SU-DHL-6 (cell line): Measurements from ENCODE around the gene BBLN.
"Not testable (repeated sequence)": the region's sequence is repeated elsewhere in the genome, so short reads cannot be mapped to it uniquely, and the experiment has no call there.

Experiments
- H2AFZ ChIP-seq: fragments of 200-600 bp; sonication (generic); 2 replicates; pipeline ENCODE4 v1.6.1; 2014; ENCODE audit warnings: low read depth, mild to moderate bottlenecking, moderate library complexity, mixed read lengths, antibody characterized with exemption, low read length; ENCODE audit not compliant: severe bottlenecking
- H3F3A ChIP-seq: fragments of 200-600 bp; shearing (Covaris generic); 2 replicates; pipeline ENCODE4 v1.6.0; 2016; ENCODE audit warnings: antibody characterized with exemption, mild to moderate bottlenecking; ENCODE audit not compliant: insufficient read depth
- H3K27ac ChIP-seq: fragments of 200-600 bp; sonication (generic); 2 replicates; pipeline ENCODE4 v1.5.1; 2016; ENCODE audit warnings: low read depth, mild to moderate bottlenecking, low read length, moderate library complexity, mixed read lengths
- H3K27me3 ChIP-seq: fragments of 200-600 bp; sonication (generic), shearing (Covaris generic); 2 replicates; pipeline ENCODE4 v1.6.0; 2014; ENCODE audit warnings: mild to moderate bottlenecking, low read length
- H3K36me3 ChIP-seq: fragments of 200-600 bp; sonication (generic); 2 replicates; pipeline ENCODE4 v1.6.1; 2014; ENCODE audit warnings: mild to moderate bottlenecking, low read length, mixed read lengths
- H3K4me2 ChIP-seq: fragments of 300-600, 200-600 bp; shearing (Covaris generic), sonication (generic); 2 replicates; pipeline ENCODE4 v1.6.0; 2014; ENCODE audit warnings: low read length, low read depth, mild to moderate bottlenecking; ENCODE audit not compliant: poor library complexity, severe bottlenecking
- H3K4me3 ChIP-seq: fragments of 200-600 bp; sonication (generic); 2 replicates; pipeline ENCODE4 v1.5.1; 2014; ENCODE audit warnings: antibody characterized with exemption, low read length, mild to moderate bottlenecking, mixed read lengths; ENCODE audit not compliant: insufficient read depth, poor library complexity, severe bottlenecking
- H3K79me2 ChIP-seq: fragments of 200-600 bp; sonication (generic); 2 replicates; pipeline ENCODE4 v1.6.1; 2014; ENCODE audit warnings: mild to moderate bottlenecking, low read length, moderate library complexity; ENCODE audit not compliant: insufficient read depth
- H3K9ac ChIP-seq: fragments of 200-600 bp; sonication (generic); 2 replicates; pipeline ENCODE4 v1.7.0; 2014; ENCODE audit warnings: mild to moderate bottlenecking, low read length
- H3K9me2 ChIP-seq: fragments of 200-600 bp; sonication (generic); replicated peaks from 2 replicates; pipeline ENCODE4 v1.6.1; 2014; ENCODE audit warnings: low read length; ENCODE audit not compliant: insufficient read depth
- H3K9me3 ChIP-seq: fragments of 200-600 bp; sonication (generic); 2 replicates; pipeline ENCODE4 v1.6.1; 2014; ENCODE audit warnings: low read length, mixed read lengths; ENCODE audit not compliant: insufficient read depth
- H4K20me1 ChIP-seq: fragments of 200-600 bp; sonication (generic); 2 replicates; pipeline ENCODE4 v1.6.1; 2014; ENCODE audit warnings: low read depth, mild to moderate bottlenecking, antibody characterized with exemption, low read length, moderate library complexity, mixed read lengths
- CTCF ChIP-seq: fragments of 200-600 bp; sonication (generic); IDR thresholded peaks from one replicate; pipeline ENCODE4 v1.5.1; 2017; ENCODE audit warnings: antibody characterized with exemption, mild to moderate bottlenecking, low read length, moderate library complexity; ENCODE audit not compliant: insufficient read depth, poor library complexity, severe bottlenecking
- EZH2phosphoT487 ChIP-seq: fragments of 200-600 bp; sonication (generic), shearing (Covaris generic); conservative IDR thresholded peaks from 2 replicates; pipeline ENCODE4 v1.6.1; 2018; ENCODE audit warnings: mild to moderate bottlenecking, antibody characterized with exemption, low read length, moderate library complexity, mixed read lengths

The BBLN gene

GRCh38 chr9:128159784-128160602 is at the start of gene BBLN:
Gene BBLN (plus strand): TSS chr9:128160265. CDS start chr9:128160408, 143 bp downstream.
- TF ChIP-seq EZH2phosphoT487 (no peak), CTCF (no peak)

GRCh38 chr9:128111726-128112125 is 48.3 kb upstream of the BBLN start:
- not testable (repeated sequence) for H3K36me3 ChIP-seq, H3K27me3 ChIP-seq, H3K9me3 ChIP-seq, H3K9me2 ChIP-seq, H2AFZ ChIP-seq, H4K20me1 ChIP-seq, H3K79me2 ChIP-seq, H3K27ac ChIP-seq, H3K4me2 ChIP-seq, H3K4me3 ChIP-seq, H3K9ac ChIP-seq
- H3F3A ChIP-seq = 0 out of 2 replicates have a peak, but pooled peaks cover 11% of the 10 kb centered on the region

More at GRCh38 chr9:128159784-128160602, at the start of gene BBLN:
- peak within 1 kb of the TSS; percentile 98 for H2AFZ ChIP-seq
- H3F3A ChIP-seq = no peaks in the 10 kb centered on the region
- H3K79me2 ChIP-seq = no peaks in the 10 kb centered on the region
- no peaks in the 10 kb centered on the region for H4K20me1 ChIP-seq
- H3K9me2 ChIP-seq = no peaks in the 10 kb centered on the region
- H3K9me3 ChIP-seq = no peaks in the 10 kb centered on the region
- H3K36me3 ChIP-seq = no peaks in the 10 kb centered on the region
- peak within 1 kb of the TSS; percentile 34 for H3K27ac ChIP-seq
- H3K9ac ChIP-seq = peak within 1 kb of the TSS; percentile 86
- H3K27me3 ChIP-seq = no peaks in the 10 kb centered on the region
- H3K4me3 ChIP-seq = peak within 1 kb of the TSS; percentile 90
- peak within 1 kb of the TSS; percentile 69 for H3K4me2 ChIP-seq

GRCh38 chr9:128113526-128114325 is 46.3 kb upstream of the BBLN start:
- Histone ChIP-seq H3K79me2 (no peaks in the 10 kb centered on the region), H3K9ac (no peak overlapping the region), H2AFZ (no peak overlapping the region), H3K9me3 (no peaks in the 10 kb centered on the region), H3K36me3 (no peaks in the 10 kb centered on the region), H3K9me2 (no peaks in the 10 kb centered on the region), H3K4me2 (no peak overlapping the region), H3K27ac (no peak overlapping the region), H3K27me3 (no peaks in the 10 kb centered on the region), H3K4me3 (no peak overlapping the region), H3F3A (0 out of 2 replicates have a peak, but pooled peaks cover 11% of the 10 kb centered on the region), H4K20me1 (no peaks in the 10 kb centered on the region)
- TF ChIP-seq EZH2phosphoT487 (no peak), CTCF (no peak)
